Neural crest cell (in vitro differentiated cells): Measurements from ENCODE around the gene ECHDC1. TPM values are rescaled to one million over a fixed set of nuclear protein-coding genes. Genes with fewer than 3 reads are reported as not detected.

Experiments
- DNase-seq: peaks from one replicate; pipeline ENCODE4 v3.0.0; 2021; ENCODE audit warnings: low read depth, mixed read lengths, low spot score
- H3K27ac Mint-ChIP-seq: one replicate; pipeline ENCODE4 v1.8.0; 2021; ENCODE audit warnings: mild to moderate bottlenecking, mixed read lengths; ENCODE audit not compliant: unreplicated experiment
- H3K27me3 Mint-ChIP-seq: 2 replicates; pipeline ENCODE4 v1.8.0; 2021; ENCODE audit warnings: low read depth, mild to moderate bottlenecking, mixed read lengths
- H3K36me3 Mint-ChIP-seq: 2 replicates; pipeline ENCODE4 v1.8.0; 2021; ENCODE audit warnings: low read depth, mild to moderate bottlenecking, mixed read lengths
- H3K4me1 Mint-ChIP-seq: 2 replicates; pipeline ENCODE4 v1.8.0; 2021; ENCODE audit warnings: mixed read lengths
- H3K4me3 Mint-ChIP-seq: one replicate; pipeline ENCODE4 v1.8.0; 2021; ENCODE audit warnings: mild to moderate bottlenecking, mixed read lengths
- H3K9me3 Mint-ChIP-seq: 2 replicates; pipeline ENCODE4 v1.8.0; 2021; ENCODE audit warnings: mixed read lengths
- CTCF ChIP-seq: fragments of 200-600 bp; sonication (generic); conservative IDR thresholded peaks from 2 replicates; pipeline ENCODE4 v1.5.0; 2021; ENCODE audit warnings: antibody characterized with exemption, mild to moderate bottlenecking
- total RNA-seq: library from RNA; stranded (reverse); gene quantifications from 2 replicates; pipeline ENCODE4 v1.2.1, GENCODE V29; 2021

Gene ECHDC1
- total RNA-seq, 1 donor from 2014 or later, result 59.2 TPM

DNA sequence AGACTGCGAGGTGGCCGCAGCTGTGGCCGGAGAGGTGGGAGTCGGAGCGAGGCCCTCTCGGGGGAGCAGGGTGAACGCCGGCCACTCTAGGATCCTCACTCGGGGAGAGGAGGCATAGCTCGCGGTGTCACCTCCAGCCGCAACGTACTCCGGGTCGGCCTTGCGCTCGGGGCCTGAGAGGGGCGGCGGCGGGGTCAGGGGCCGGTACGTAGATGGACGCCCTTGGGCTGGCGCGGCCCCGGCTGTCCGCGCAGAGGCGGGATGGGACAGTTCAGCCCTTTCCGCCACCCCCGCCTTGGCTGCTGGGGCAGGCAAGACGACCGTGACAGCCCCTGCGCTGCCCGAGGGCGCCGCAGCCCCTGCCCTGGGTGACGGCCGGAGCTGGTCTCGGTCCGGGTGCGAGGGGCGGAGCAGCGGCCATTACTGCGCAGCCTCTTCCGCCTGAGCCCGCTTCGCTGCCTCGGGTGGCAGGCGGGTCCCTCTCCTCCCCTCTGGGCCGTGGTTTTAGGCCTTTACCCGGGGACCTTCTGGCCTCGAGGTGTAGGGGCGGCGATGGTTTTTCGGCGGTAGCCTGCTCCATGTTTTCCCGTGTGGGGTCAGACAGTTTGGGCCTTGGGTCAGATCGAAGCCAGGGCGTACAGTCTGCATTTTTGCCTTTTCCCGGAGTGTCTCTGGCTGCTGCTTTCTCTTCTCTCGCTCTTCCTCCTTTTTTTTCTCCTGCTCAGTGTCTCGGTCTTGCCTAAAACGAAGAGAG is 76.3 kb downstream of the ECHDC1 start:
- no peaks in the 10 kb centered on the region for H3K9me3 Mint-ChIP-seq
- peak overlapping the region; percentile 95 for H3K4me3 Mint-ChIP-seq
- peaks cover 37% of the 10 kb centered on the region for H3K4me1 Mint-ChIP-seq
- H3K27me3 Mint-ChIP-seq, result no peaks in the 10 kb centered on the region
- peaks cover 2% of the 10 kb centered on the region for H3K36me3 Mint-ChIP-seq
- no peak for DNase-seq
- H3K27ac Mint-ChIP-seq, result peak overlapping the region; percentile 99
- no peak for TF ChIP-seq CTCF

- Mint-ChIP-seq H3K4me3 (peak within 1 kb of the TSS; percentile 95), H3K27ac (peak within 1 kb of the TSS; percentile 99), H3K27me3 (no peaks in the 10 kb centered on the region), H3K9me3 (no peaks in the 10 kb centered on the region), H3K4me1 (peaks cover 34% of the 10 kb centered on the region), H3K36me3 (peaks cover 2% of the 10 kb centered on the region)
- peak; percentile 78 for TF ChIP-seq CTCF
- DNase-seq, result peak; percentile 67
These were observed 77.1 kb downstream of the ECHDC1 start, which contains the start of gene RNF146 for GRCh38 chr6:127266178-127266891. Gene RNF146, plus strand, starts transcription at chr6:127266864. Its CDS starts 13,475 bp downstream, at chr6:127280339.

GRCh38 chr6:127263481-127263880 is 79.9 kb downstream of the ECHDC1 start:
- Mint-ChIP-seq H3K27me3 (peaks cover 5% of the 10 kb centered on the region), H3K27ac (no peak overlapping the region), H3K9me3 (no peaks in the 10 kb centered on the region), H3K4me3 (peak overlapping the region; percentile 1), H3K4me1 (peaks cover 14% of the 10 kb centered on the region), H3K36me3 (no peaks in the 10 kb centered on the region)
- TF ChIP-seq CTCF, result no peak
- DNase-seq, result no peak

DNA sequence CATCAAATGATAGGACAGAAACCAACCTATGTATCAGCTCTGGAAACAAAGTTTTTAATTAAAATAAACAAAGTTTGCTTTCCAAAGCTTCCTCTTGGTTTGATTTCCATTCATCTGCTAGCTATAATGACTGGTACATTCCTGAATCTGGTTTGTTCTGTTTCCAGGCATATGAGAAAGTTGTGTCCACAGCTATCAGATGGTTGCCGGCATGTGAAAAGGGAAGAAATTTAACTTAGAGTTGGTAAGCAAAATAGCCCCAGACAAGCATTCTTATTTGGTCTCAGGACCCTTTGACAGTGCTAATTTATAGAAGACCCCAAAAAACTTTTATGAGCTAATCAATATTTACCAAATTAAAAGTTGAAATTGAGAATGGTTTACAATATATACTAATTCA is 80.5 kb downstream of the ECHDC1 start:
- H3K4me3 Mint-ChIP-seq, result no peak overlapping the region
- no peak overlapping the region for H3K27ac Mint-ChIP-seq
- TF ChIP-seq CTCF, result no peak
- no peak for DNase-seq
- H3K27me3 Mint-ChIP-seq, result peaks cover 5% of the 10 kb centered on the region
- peaks cover 9% of the 10 kb centered on the region for H3K4me1 Mint-ChIP-seq
- H3K36me3 Mint-ChIP-seq, result no peaks in the 10 kb centered on the region
- H3K9me3 Mint-ChIP-seq, result no peaks in the 10 kb centered on the region

DNA sequence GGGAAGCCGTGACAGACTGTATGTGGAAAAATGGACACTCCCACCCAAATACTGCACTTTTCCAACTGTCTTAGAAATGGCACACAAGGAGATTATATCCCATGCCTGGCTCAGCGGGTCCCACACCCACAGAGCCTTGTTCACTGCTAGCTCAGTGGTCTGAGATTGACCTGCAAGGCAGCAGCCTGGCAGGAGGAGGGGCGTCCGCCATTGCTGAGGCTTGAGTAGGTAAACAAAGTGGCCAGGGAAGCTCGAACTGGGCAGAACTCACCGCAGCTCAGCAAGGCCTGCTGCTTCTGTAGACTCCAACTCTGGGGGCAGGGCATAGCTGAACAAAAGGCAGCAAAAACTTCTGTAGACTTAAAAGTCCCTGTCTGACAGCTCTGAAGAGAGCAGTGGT is 88.1 kb downstream of the ECHDC1 start:
- Mint-ChIP-seq H3K36me3 (no peaks in the 10 kb centered on the region), H3K27ac (no peak overlapping the region), H3K27me3 (peaks cover 5% of the 10 kb centered on the region), H3K4me1 (peaks cover 3% of the 10 kb centered on the region), H3K9me3 (peaks cover 4% of the 10 kb centered on the region), H3K4me3 (no peak overlapping the region)
- no peak for DNase-seq
- no peak for TF ChIP-seq CTCF
